ENCODE data around the gene GJB6. TPM values are rescaled to one million over a fixed set of nuclear protein-coding genes. Genes with fewer than 3 reads are reported as not detected.

GJB6 gene
- total and polyA plus RNA-seq, 2 experiments from 2014 or later, result not detected

DNA sequence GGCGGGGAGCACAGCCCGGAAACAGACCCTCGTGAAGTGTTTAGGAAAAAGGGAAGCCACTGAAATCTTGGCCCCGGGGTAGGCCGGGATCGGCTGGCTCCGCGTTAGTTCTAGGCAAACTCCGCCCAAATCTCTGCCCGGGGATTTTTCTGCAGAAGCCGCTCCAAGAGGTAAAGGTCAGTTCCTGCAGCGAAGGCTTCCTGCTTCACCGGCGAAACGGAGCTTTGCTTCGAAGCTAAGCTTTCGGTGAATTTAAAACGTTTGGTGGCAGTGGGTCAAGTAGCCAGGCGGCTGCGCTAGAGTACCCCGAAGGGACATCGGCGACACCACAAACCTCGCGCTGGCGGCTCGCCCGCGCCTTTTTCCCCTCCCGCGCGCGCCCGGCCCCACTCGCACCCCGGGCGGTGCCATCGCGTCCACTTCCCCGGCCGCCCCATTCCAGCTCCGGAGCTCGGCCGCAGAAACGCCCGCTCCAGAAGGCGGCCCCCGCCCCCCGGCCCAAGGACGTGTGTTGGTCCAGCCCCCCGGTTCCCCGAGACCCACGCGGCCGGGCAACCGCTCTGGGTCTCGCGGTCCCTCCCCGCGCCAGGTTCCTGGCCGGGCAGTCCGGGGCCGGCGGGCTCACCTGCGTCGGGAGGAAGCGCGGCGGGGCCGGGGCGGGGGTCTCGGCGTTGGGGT, 39.8 kb downstream of the GJB6 start:
- H3K27me3 ChIP-seq (ENCODE audit: insufficient read depth), result peaks cover 98% of the 10 kb centered on the region
- no peaks in the 10 kb centered on the region for H3K9me3 Mint-ChIP-seq
- H3F3A ChIP-seq (replicated peaks; ENCODE audit: low read depth), result peaks cover 11% of the 10 kb centered on the region; the same call in 1 of the 2 replicates
- H3K4me3 ChIP-seq, result peak overlapping the region; percentile 69
- no peaks in the 10 kb centered on the region for H3K79me2 ChIP-seq (replicated peaks; ENCODE audit: insufficient read depth)
- peaks cover 78% of the 10 kb centered on the region for H3K27me3 Mint-ChIP-seq (ENCODE audit: insufficient read depth, low read depth, poor library complexity)
- peaks cover 18% of the 10 kb centered on the region for H4K20me1 ChIP-seq (replicated peaks; ENCODE audit: insufficient read depth)
- H3K4me3 Mint-ChIP-seq, result peak overlapping the region; percentile 74
- no peak overlapping the region for H3K27ac Mint-ChIP-seq
- H3K36me3 ChIP-seq (ENCODE audit: insufficient read depth), result no peaks in the 10 kb centered on the region; the same call in 1 of the 2 replicates
- TF ChIP-seq EZH2phosphoT487 (IDR thresholded peaks at IDR 0.05; ENCODE audit: unreplicated experiment), result peak; percentile 36
- TF ChIP-seq, protein P1, sequence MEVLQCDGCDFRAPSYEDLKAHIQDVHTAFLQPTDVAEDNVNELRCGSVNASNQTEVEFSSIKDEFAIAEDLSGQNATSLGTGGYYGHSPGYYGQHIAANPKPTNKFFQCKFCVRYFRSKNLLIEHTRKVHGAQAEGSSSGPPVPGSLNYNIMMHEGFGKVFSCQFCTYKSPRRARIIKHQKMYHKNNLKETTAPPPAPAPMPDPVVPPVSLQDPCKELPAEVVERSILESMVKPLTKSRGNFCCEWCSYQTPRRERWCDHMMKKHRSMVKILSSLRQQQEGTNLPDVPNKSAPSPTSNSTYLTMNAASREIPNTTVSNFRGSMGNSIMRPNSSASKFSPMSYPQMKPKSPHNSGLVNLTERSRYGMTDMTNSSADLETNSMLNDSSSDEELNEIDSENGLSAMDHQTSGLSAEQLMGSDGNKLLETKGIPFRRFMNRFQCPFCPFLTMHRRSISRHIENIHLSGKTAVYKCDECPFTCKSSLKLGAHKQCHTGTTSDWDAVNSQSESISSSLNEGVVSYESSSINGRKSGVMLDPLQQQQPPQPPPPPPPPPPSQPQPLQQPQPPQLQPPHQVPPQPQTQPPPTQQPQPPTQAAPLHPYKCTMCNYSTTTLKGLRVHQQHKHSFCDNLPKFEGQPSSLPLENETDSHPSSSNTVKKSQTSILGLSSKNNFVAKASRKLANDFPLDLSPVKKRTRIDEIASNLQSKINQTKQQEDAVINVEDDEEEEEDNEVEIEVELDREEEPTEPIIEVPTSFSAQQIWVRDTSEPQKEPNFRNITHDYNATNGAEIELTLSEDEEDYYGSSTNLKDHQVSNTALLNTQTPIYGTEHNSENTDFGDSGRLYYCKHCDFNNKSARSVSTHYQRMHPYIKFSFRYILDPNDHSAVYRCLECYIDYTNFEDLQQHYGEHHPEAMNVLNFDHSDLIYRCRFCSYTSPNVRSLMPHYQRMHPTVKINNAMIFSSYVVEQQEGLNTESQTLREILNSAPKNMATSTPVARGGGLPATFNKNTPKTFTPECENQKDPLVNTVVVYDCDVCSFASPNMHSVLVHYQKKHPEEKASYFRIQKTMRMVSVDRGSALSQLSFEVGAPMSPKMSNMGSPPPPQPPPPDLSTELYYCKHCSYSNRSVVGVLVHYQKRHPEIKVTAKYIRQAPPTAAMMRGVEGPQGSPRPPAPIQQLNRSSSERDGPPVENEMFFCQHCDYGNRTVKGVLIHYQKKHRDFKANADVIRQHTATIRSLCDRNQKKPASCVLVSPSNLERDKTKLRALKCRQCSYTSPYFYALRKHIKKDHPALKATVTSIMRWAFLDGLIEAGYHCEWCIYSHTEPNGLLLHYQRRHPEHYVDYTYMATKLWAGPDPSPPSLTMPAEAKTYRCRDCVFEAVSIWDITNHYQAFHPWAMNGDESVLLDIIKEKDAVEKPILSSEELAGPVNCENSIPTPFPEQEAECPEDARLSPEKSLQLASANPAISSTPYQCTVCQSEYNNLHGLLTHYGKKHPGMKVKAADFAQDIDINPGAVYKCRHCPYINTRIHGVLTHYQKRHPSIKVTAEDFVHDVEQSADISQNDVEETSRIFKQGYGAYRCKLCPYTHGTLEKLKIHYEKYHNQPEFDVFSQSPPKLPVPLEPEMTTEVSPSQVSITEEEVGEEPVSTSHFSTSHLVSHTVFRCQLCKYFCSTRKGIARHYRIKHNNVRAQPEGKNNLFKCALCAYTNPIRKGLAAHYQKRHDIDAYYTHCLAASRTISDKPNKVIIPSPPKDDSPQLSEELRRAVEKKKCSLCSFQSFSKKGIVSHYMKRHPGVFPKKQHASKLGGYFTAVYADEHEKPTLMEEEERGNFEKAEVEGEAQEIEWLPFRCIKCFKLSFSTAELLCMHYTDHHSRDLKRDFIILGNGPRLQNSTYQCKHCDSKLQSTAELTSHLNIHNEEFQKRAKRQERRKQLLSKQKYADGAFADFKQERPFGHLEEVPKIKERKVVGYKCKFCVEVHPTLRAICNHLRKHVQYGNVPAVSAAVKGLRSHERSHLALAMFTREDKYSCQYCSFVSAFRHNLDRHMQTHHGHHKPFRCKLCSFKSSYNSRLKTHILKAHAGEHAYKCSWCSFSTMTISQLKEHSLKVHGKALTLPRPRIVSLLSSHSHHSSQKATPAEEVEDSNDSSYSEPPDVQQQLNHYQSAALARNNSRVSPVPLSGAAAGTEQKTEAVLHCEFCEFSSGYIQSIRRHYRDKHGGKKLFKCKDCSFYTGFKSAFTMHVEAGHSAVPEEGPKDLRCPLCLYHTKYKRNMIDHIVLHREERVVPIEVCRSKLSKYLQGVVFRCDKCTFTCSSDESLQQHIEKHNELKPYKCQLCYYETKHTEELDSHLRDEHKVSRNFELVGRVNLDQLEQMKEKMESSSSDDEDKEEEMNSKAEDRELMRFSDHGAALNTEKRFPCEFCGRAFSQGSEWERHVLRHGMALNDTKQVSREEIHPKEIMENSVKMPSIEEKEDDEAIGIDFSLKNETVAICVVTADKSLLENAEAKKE (CRISPR knock-in tag; IDR thresholded peaks at IDR 0.05), result no peak
- TF ChIP-seq EZH2 (IDR thresholded peaks at IDR 0.05; ENCODE audit: low read depth, unreplicated experiment), result peak; percentile 83
- TF ChIP-seq CREB1 (CRISPR knock-in tag; IDR thresholded peaks at IDR 0.05; ENCODE audit: low read depth), result no peak
- TF ChIP-seq ZNF114 (CRISPR knock-in tag; IDR thresholded peaks at IDR 0.05), result no peak
- TF ChIP-seq, protein P2, sequence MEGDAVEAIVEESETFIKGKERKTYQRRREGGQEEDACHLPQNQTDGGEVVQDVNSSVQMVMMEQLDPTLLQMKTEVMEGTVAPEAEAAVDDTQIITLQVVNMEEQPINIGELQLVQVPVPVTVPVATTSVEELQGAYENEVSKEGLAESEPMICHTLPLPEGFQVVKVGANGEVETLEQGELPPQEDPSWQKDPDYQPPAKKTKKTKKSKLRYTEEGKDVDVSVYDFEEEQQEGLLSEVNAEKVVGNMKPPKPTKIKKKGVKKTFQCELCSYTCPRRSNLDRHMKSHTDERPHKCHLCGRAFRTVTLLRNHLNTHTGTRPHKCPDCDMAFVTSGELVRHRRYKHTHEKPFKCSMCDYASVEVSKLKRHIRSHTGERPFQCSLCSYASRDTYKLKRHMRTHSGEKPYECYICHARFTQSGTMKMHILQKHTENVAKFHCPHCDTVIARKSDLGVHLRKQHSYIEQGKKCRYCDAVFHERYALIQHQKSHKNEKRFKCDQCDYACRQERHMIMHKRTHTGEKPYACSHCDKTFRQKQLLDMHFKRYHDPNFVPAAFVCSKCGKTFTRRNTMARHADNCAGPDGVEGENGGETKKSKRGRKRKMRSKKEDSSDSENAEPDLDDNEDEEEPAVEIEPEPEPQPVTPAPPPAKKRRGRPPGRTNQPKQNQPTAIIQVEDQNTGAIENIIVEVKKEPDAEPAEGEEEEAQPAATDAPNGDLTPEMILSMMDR (conservative IDR thresholded peaks at IDR 0.05; ENCODE audit: low read depth in 2 of 2), result no peak; a peak in 1 of 4 replicates
- ATAC-seq, result peak; percentile 22
- H3K4me1 ChIP-seq (ENCODE audit: insufficient read depth), result peaks cover 19% of the 10 kb centered on the region
- peak; percentile 78 for DNase-seq (ENCODE audit: low spot score)
- H3K4me2 ChIP-seq, result peak overlapping the region; percentile 96
- H3K4me1 Mint-ChIP-seq, result peaks cover 18% of the 10 kb centered on the region
- H3K27ac ChIP-seq (ENCODE audit: low read depth), result no peak overlapping the region
- H3K9me2 ChIP-seq (ENCODE audit: insufficient read depth), result no peaks in the 10 kb centered on the region
- H2AFZ ChIP-seq, result peak overlapping the region; percentile 83
- H3K36me3 Mint-ChIP-seq (ENCODE audit: low read depth), result no peaks in the 10 kb centered on the region
